Measurements from ENCODE around the gene PUS1. TPM values are rescaled to one million over a fixed set of nuclear protein-coding genes. Genes with fewer than 3 reads are reported as not detected.

PUS1 gene
- polyA plus RNA-seq, 1 experiment: 11.4 TPM

DNA sequence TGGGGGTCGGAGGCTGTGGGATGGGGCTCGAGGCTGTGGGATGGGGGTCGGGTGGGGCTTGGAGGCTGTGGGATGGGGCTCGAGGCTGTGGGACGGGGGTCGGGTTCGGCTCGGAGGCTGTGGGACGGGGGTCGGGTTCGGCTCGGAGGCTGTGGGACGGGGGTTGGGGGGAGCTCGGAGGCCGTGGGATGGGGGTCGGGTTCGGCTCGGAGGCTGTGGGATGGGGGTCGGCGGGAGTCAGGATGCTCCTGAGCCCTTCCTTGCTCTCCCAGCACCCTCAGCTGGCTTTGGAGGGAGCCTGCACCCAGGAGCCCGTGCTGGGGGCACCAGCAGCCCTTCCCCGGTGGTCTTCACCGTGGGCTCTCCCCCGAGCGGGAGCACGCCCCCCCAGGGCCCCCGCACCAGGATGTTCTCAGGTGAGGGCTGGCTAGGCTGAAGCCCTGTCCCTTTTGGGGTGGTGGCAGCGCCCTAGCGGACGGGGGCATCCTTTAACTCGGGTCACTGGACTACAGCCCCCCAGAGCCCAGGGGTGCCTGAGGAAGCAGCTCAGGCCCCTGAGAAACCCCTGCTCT lies 11.9 kb upstream of the PUS1 start:
- POLR2A ChIA-PET: no interaction called here
- TF ChIP-seq CTCF (IDR thresholded peaks at IDR 0.05; ENCODE audit: low read depth, low read length): no peak
- no peak for DNase-seq (ENCODE audit: low read depth, low spot score)
- Histone ChIP-seq H3K4me3 (ENCODE audit: low read depth, low read length) (no peak overlapping the region), H3K27me3 (ENCODE audit: control insufficient read depth, insufficient read depth, low read length) (no peaks in the 10 kb centered on the region), H3K9me3 (ENCODE audit: control insufficient read depth, insufficient read depth, low read length) (no peaks in the 10 kb centered on the region; the same call in 1 of the 2 replicates), H3K27ac (ENCODE audit: low read depth, low read length) (no peak overlapping the region)
- CTCF ChIA-PET: no interaction called here

GRCh38 chr12:131917711-131918306 lies 11.3 kb upstream of the PUS1 start:
- TF ChIP-seq CTCF (IDR thresholded peaks at IDR 0.05; ENCODE audit: low read depth, low read length): no peak
- CTCF ChIA-PET: no interaction called here
- POLR2A ChIA-PET: no interaction called here

GRCh38 chr12:131918311-131919050 lies 10.6 kb upstream of the PUS1 start:
- no peak for TF ChIP-seq CTCF (IDR thresholded peaks at IDR 0.05; ENCODE audit: low read depth, low read length)
- no peak for DNase-seq (ENCODE audit: low read depth, low spot score)
- POLR2A ChIA-PET: interaction anchor here (0.6 kb wide), 1 partner anchor 21 kb away, joined by 3 read pairs; no protein-coding TSS in a partner anchor
- H3K27me3 ChIP-seq (ENCODE audit: control insufficient read depth, insufficient read depth, low read length): no peaks in the 10 kb centered on the region
- no peak overlapping the region for H3K27ac ChIP-seq (ENCODE audit: low read depth, low read length)
- CTCF ChIA-PET: no interaction called here
- no peak overlapping the region for H3K4me3 ChIP-seq (ENCODE audit: low read depth, low read length)
- H3K9me3 ChIP-seq (ENCODE audit: control insufficient read depth, insufficient read depth, low read length): no peaks in the 10 kb centered on the region; the same call in 1 of the 2 replicates

More at GRCh38 chr12:131917711-131918306, 11.3 kb upstream of the PUS1 start:
- Histone ChIP-seq H3K9me3 (ENCODE audit: control insufficient read depth, insufficient read depth, low read length) (no peaks in the 10 kb centered on the region; the same call in 1 of the 2 replicates), H3K4me3 (ENCODE audit: low read depth, low read length) (no peak overlapping the region), H3K27ac (ENCODE audit: low read depth, low read length) (no peak overlapping the region), H3K27me3 (ENCODE audit: control insufficient read depth, insufficient read depth, low read length) (no peaks in the 10 kb centered on the region)
- DNase-seq (ENCODE audit: low read depth, low spot score): no peak

DNA sequence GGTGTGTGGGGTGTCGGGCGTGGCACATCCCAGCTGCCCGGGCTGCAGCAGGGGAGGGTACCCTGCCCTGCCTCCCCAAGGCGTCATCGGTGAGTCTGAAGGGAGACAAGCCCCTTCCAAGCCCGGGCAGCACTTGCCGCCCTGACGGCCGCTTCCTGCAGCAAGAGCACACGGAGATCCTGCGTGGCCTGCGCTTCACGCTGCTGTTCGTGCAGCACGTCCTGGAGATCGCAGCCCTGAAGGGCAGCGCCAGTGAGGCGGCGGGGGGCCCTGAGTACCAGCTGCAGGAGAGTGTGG lies 10.1 kb upstream of the PUS1 start:
- CTCF ChIA-PET: no interaction called here

More for the DNA sequence above, 10.1 kb upstream of the PUS1 start:
- Histone ChIP-seq H3K9me3 (ENCODE audit: control insufficient read depth, insufficient read depth, low read length) (no peaks in the 10 kb centered on the region; the same call in 1 of the 2 replicates), H3K4me3 (ENCODE audit: low read depth, low read length) (no peak overlapping the region), H3K27me3 (ENCODE audit: control insufficient read depth, insufficient read depth, low read length) (no peaks in the 10 kb centered on the region), H3K27ac (ENCODE audit: low read depth, low read length) (no peak overlapping the region)
- no peak for DNase-seq (ENCODE audit: low read depth, low spot score)
- POLR2A ChIA-PET: interaction anchor here (0.6 kb wide), 1 partner anchor 20 kb away, joined by 3 read pairs; no protein-coding TSS in a partner anchor
- no peak for TF ChIP-seq CTCF (IDR thresholded peaks at IDR 0.05; ENCODE audit: low read depth, low read length)
